Activated CD4-positive, alpha-beta memory T cell treated with anti-CD3 and anti-CD28 coated beads, Interleukin-2, amount 10 ng/mL, durations not matched to agents 7 days and 5 days (primary cell): ENCODE measurements around the gene TSR1. TPM values are rescaled to one million over a fixed set of nuclear protein-coding genes. Genes with fewer than 3 reads are reported as not detected.
A peak's percentile ranks its signal among the peaks of the same experiment; 100 is the strongest.

Experiments
- CTCF ChIA-PET: fragments of 350-600 bp; sonication (Branson Sonifier 250); formaldehyde crosslinking; loops from one replicate; lab custom pipeline; 2021; ENCODE audit warnings: antibody characterized with exemption, inconsistent platforms; lab: Charles Lee
- POLR2A ChIA-PET: fragments of 350-600 bp; sonication (Branson Sonifier 250); formaldehyde crosslinking; loops from one replicate; lab custom pipeline; 2021; ENCODE audit warnings: antibody characterized with exemption; lab: Charles Lee
- DNase-seq: peaks from one replicate; pipeline ENCODE4 v3.0.0-alpha.2; 2020
- H3K27ac Mint-ChIP-seq: one replicate; pipeline ENCODE4 v1.8.0; 2021; ENCODE audit warnings: mild to moderate bottlenecking, mixed read lengths
- H3K27me3 Mint-ChIP-seq: one replicate; pipeline ENCODE4 v1.8.0; 2021; ENCODE audit warnings: mixed read lengths
- H3K36me3 Mint-ChIP-seq: one replicate; pipeline ENCODE4 v1.8.0; 2021; ENCODE audit warnings: low read depth, mixed read lengths
- H3K4me1 Mint-ChIP-seq: one replicate; pipeline ENCODE4 v1.8.0; 2021; ENCODE audit warnings: mixed read lengths
- H3K4me3 Mint-ChIP-seq: one replicate; pipeline ENCODE4 v1.8.0; 2021; ENCODE audit warnings: mild to moderate bottlenecking, mixed read lengths
- H3K9me3 Mint-ChIP-seq: one replicate; pipeline ENCODE4 v1.8.0; 2021; ENCODE audit warnings: mixed read lengths
- total RNA-seq, 2 experiments: library from RNA; stranded (reverse); gene quantifications; one replicate each; pipeline ENCODE4 v1.2.3, GENCODE V29; 2021

The TSR1 gene
- 10 to 100 TPM; 22.5 to 23.5 TPM for total RNA-seq

GRCh38 chr17:2336215-2336851 lies at the start of gene TSR1:
TSS of gene TSR1 (minus strand) at chr17:2336457. CDS start at chr17:2336427, 30 bp downstream.
- POLR2A ChIA-PET: interaction anchor here (0.6 to 4.5 kb wide), 35 partner anchors 8 to 912 kb away, joined by 3 to 38 read pairs (median 4); partner anchors contain the start of genes HIC1, METTL16, MNT and PAFAH1B1
- H3K9me3 Mint-ChIP-seq: no peaks in the 10 kb centered on the region
- H3K4me1 Mint-ChIP-seq: peaks cover 8% of the 10 kb centered on the region
- peak within 1 kb of the TSS; percentile 88 for H3K27ac Mint-ChIP-seq
- H3K4me3 Mint-ChIP-seq: peak within 1 kb of the TSS; percentile 99
- peak; percentile 91 for DNase-seq
- CTCF ChIA-PET: interaction anchor here (0.7 to 4.6 kb wide), 12 partner anchors 12 to 282 kb away, joined by 3 to 32 read pairs (median 4); partner anchors contain the start of genes HIC1, SMG6 and SRR
- peaks cover 14% of the 10 kb centered on the region for H3K36me3 Mint-ChIP-seq
- no peaks in the 10 kb centered on the region for H3K27me3 Mint-ChIP-seq

- H3K9me3 Mint-ChIP-seq: no peaks in the 10 kb centered on the region
- peaks cover 19% of the 10 kb centered on the region for H3K4me1 Mint-ChIP-seq
- H3K36me3 Mint-ChIP-seq: peaks cover 6% of the 10 kb centered on the region
- H3K27me3 Mint-ChIP-seq: no peaks in the 10 kb centered on the region
- ChIA-PET POLR2A (interaction anchor here (4.6 to 5.2 kb wide), 2 partner anchors 16 to 30 kb away, joined by 60 to 68 read pairs; partner anchors contain the start of gene MNT), CTCF (interaction anchor here (1.9 to 7.9 kb wide), 2 partner anchors 29 to 31 kb away, joined by 5 to 425 read pairs; no protein-coding TSS in a partner anchor)
- no peak overlapping the region for H3K27ac Mint-ChIP-seq
- H3K4me3 Mint-ChIP-seq: no peak overlapping the region
- no peak for DNase-seq
Observed at GRCh38 chr17:2385240-2386210, 49.3 kb upstream of the TSR1 start.

- POLR2A ChIA-PET: interaction anchor here (2.3 to 5.2 kb wide), 3 partner anchors 17 to 31 kb away, joined by 7 to 68 read pairs (median 60); partner anchors contain the start of gene MNT
- CTCF ChIA-PET: interaction anchor here (1.1 to 7.9 kb wide), 3 partner anchors 21 to 290 kb away, joined by 3 to 425 read pairs (median 73); no protein-coding TSS in a partner anchor
- Mint-ChIP-seq H3K27me3 (no peaks in the 10 kb centered on the region), H3K9me3 (no peaks in the 10 kb centered on the region), H3K27ac (no peak overlapping the region), H3K36me3 (peaks cover 4% of the 10 kb centered on the region), H3K4me1 (peaks cover 11% of the 10 kb centered on the region), H3K4me3 (no peak overlapping the region)
- no peak for DNase-seq
Observed at GRCh38 chr17:2384439-2385127, 48.3 kb upstream of the TSR1 start.

GRCh38 chr17:2383628-2384167 lies 47.4 kb upstream of the TSR1 start:
- no peak overlapping the region for H3K27ac Mint-ChIP-seq
- no peaks in the 10 kb centered on the region for H3K27me3 Mint-ChIP-seq
- no peaks in the 10 kb centered on the region for H3K9me3 Mint-ChIP-seq
- peaks cover 4% of the 10 kb centered on the region for H3K36me3 Mint-ChIP-seq
- ChIA-PET POLR2A (interaction anchor here (1.2 to 5.2 kb wide), 5 partner anchors 9 to 32 kb away, joined by 3 to 68 read pairs (median 51); partner anchors contain the start of gene MNT), CTCF (interaction anchor here (0.7 to 7.9 kb wide), 13 partner anchors 9 to 491 kb away, joined by 3 to 425 read pairs (median 8); partner anchors contain the start of gene TSR1)
- peaks cover 4% of the 10 kb centered on the region for H3K4me1 Mint-ChIP-seq
- no peak overlapping the region for H3K4me3 Mint-ChIP-seq
- no peak for DNase-seq

- ChIA-PET POLR2A (interaction anchor here (2.0 to 5.2 kb wide), 3 partner anchors 21 to 38 kb away, joined by 7 to 68 read pairs (median 60); partner anchors contain the start of gene MNT), CTCF (interaction anchor here (0.6 to 7.9 kb wide), 6 partner anchors 11 to 45 kb away, joined by 3 to 425 read pairs (median 38); no protein-coding TSS in a partner anchor)
- H3K4me1 Mint-ChIP-seq: no peaks in the 10 kb centered on the region
- no peak overlapping the region for H3K4me3 Mint-ChIP-seq
- no peak overlapping the region for H3K27ac Mint-ChIP-seq
- no peaks in the 10 kb centered on the region for H3K27me3 Mint-ChIP-seq
- no peak for DNase-seq
- no peaks in the 10 kb centered on the region for H3K9me3 Mint-ChIP-seq
- no peaks in the 10 kb centered on the region for H3K36me3 Mint-ChIP-seq
Observed at GRCh38 chr17:2380950-2381649, 44.8 kb upstream of the TSR1 start.

- Mint-ChIP-seq H3K27me3 (no peaks in the 10 kb centered on the region), H3K9me3 (no peaks in the 10 kb centered on the region), H3K27ac (no peak overlapping the region), H3K4me1 (no peaks in the 10 kb centered on the region), H3K36me3 (no peaks in the 10 kb centered on the region), H3K4me3 (no peak overlapping the region)
- ChIA-PET CTCF (interaction anchor here (3.5 to 7.9 kb wide), 3 partner anchors 25 to 34 kb away, joined by 16 to 425 read pairs (median 73); no protein-coding TSS in a partner anchor), POLR2A (interaction anchor here (5.2 kb wide), 1 partner anchor 36 kb away, joined by 60 read pairs; no protein-coding TSS in a partner anchor)
- DNase-seq: no peak
Observed at GRCh38 chr17:2380226-2380922, 44.1 kb upstream of the TSR1 start.

GRCh38 chr17:2379489-2380225 lies 43.4 kb upstream of the TSR1 start:
- Mint-ChIP-seq H3K36me3 (no peaks in the 10 kb centered on the region), H3K27me3 (no peaks in the 10 kb centered on the region), H3K4me1 (no peaks in the 10 kb centered on the region), H3K9me3 (no peaks in the 10 kb centered on the region), H3K4me3 (no peak overlapping the region), H3K27ac (no peak overlapping the region)
- DNase-seq: no peak
- ChIA-PET POLR2A (no interaction called here), CTCF (interaction anchor here (0.6 to 7.9 kb wide), 3 partner anchors 26 to 237 kb away, joined by 4 to 425 read pairs (median 73); no protein-coding TSS in a partner anchor)

- POLR2A ChIA-PET: no interaction called here
- H3K27ac Mint-ChIP-seq: no peak overlapping the region
- no peaks in the 10 kb centered on the region for H3K9me3 Mint-ChIP-seq
- CTCF ChIA-PET: interaction anchor here (0.6 to 7.9 kb wide), 2 partner anchors 36 to 236 kb away, joined by 4 to 425 read pairs; no protein-coding TSS in a partner anchor
- no peak for DNase-seq
- H3K4me1 Mint-ChIP-seq: no peaks in the 10 kb centered on the region
- no peaks in the 10 kb centered on the region for H3K36me3 Mint-ChIP-seq
- H3K4me3 Mint-ChIP-seq: no peak overlapping the region
- H3K27me3 Mint-ChIP-seq: no peaks in the 10 kb centered on the region
Observed at GRCh38 chr17:2378905-2379304, 42.6 kb upstream of the TSR1 start.

- H3K4me1 Mint-ChIP-seq: no peaks in the 10 kb centered on the region
- CTCF ChIA-PET: interaction anchor here (7.9 kb wide), 1 partner anchor 37 kb away, joined by 425 read pairs; no protein-coding TSS in a partner anchor
- H3K4me3 Mint-ChIP-seq: no peak overlapping the region
- no peaks in the 10 kb centered on the region for H3K9me3 Mint-ChIP-seq
- POLR2A ChIA-PET: no interaction called here
- DNase-seq: no peak
- H3K27ac Mint-ChIP-seq: no peak overlapping the region
- H3K27me3 Mint-ChIP-seq: no peaks in the 10 kb centered on the region
- no peaks in the 10 kb centered on the region for H3K36me3 Mint-ChIP-seq
Observed at GRCh38 chr17:2377659-2378058, 41.4 kb upstream of the TSR1 start.

GRCh38 chr17:2376107-2376506 lies 39.9 kb upstream of the TSR1 start:
- no peak overlapping the region for H3K27ac Mint-ChIP-seq
- H3K9me3 Mint-ChIP-seq: no peaks in the 10 kb centered on the region
- no peaks in the 10 kb centered on the region for H3K4me1 Mint-ChIP-seq
- DNase-seq: no peak
- POLR2A ChIA-PET: no interaction called here
- H3K36me3 Mint-ChIP-seq: no peaks in the 10 kb centered on the region
- no peak overlapping the region for H3K4me3 Mint-ChIP-seq
- H3K27me3 Mint-ChIP-seq: no peaks in the 10 kb centered on the region
- CTCF ChIA-PET: no interaction called here
